HEK293 (cell line): ENCODE data around the gene NANOG.
"Not testable (repeated sequence)": the region's sequence is repeated elsewhere in the genome, so short reads cannot be mapped to it uniquely, and the experiment has no call there.

Source experiments
- CTCF ChIA-PET: fragments of 350-600 bp; formaldehyde crosslinking; extraction: SDS; loops from one replicate; lab custom pipeline; 2021; ENCODE audit warnings: antibody characterized with exemption; lab: Yijun Ruan, JAX
- POLR2A ChIA-PET: fragments of 300-600 bp; formaldehyde crosslinking; extraction: SDS; loops from one replicate; lab custom pipeline; 2020; ENCODE audit warnings: antibody characterized with exemption, inconsistent platforms; lab: Yijun Ruan, JAX
- H3K27ac ChIP-seq: fragments of 200-500 bp; sonication (Bioruptor generic); 2 replicates; pipeline ENCODE4 v1.5.1; 2014; ENCODE audit warnings: low read depth, low read length, control low read depth, inconsistent platforms; ENCODE audit errors: extremely low read depth
- H3K36me3 ChIP-seq, 2 experiments: fragments of 200-500 bp in 1 of 2; sonication (Bioruptor generic) in 1 of 2; 1 replicate in 1 of 2; 2 replicates in 1 of 2; pipeline ENCODE4 v1.5.1; 2014 to 2017; ENCODE audit warnings: inconsistent platforms in 2 of 2, low read length in 2 of 2; ENCODE audit not compliant: control insufficient read depth in 2 of 2, insufficient read depth in 1 of 2
- H3K4me1 ChIP-seq: fragments of 200-500 bp; sonication (Bioruptor generic); 2 replicates; pipeline ENCODE4 v1.5.1; 2014; ENCODE audit warnings: mild to moderate bottlenecking, low read length, inconsistent platforms; ENCODE audit not compliant: control insufficient read depth, insufficient read depth
- H3K4me3 ChIP-seq: 2 replicates; pipeline ENCODE4 v1.5.1; 2011; ENCODE audit warnings: low read depth, mild to moderate bottlenecking, control low read depth, low read length, moderate library complexity
- H3K9me3 ChIP-seq: fragments of 200-500 bp; sonication (Bioruptor generic); 2 replicates; pipeline ENCODE4 v1.5.1; 2014; ENCODE audit warnings: low read depth, low read length, inconsistent platforms; ENCODE audit not compliant: control insufficient read depth, insufficient read depth
- CTCF ChIP-seq: fragments of 450-650 bp; formaldehyde crosslinking; IDR thresholded peaks from 2 replicates; pipeline ENCODE4 v1.5.1; 2016; ENCODE audit warnings: missing biosample characterization, missing genetic modification characterization
- IKZF3 ChIP-seq: fragments of 450-650 bp; IDR thresholded peaks from 2 replicates; pipeline ENCODE4 v1.5.0; 2018; ENCODE audit warnings: missing biosample characterization, mild to moderate bottlenecking, missing genetic modification characterization, moderate library complexity
- PRDM1 ChIP-seq: fragments of 450-650 bp; formaldehyde crosslinking; IDR thresholded peaks from 2 replicates; pipeline ENCODE4; 2016; ENCODE audit warnings: missing biosample characterization, missing genetic modification characterization
- ZBTB17 ChIP-seq: fragments of 450-650 bp; formaldehyde crosslinking; IDR thresholded peaks from 2 replicates; pipeline ENCODE4 v1.5.1; 2016; ENCODE audit warnings: missing biosample characterization, missing genetic modification characterization
- ZBTB48 ChIP-seq: fragments of 450-650 bp; formaldehyde crosslinking; IDR thresholded peaks from 2 replicates; pipeline ENCODE4 v1.5.1; 2016; ENCODE audit warnings: missing biosample characterization, missing genetic modification characterization
- ZBTB7A ChIP-seq: fragments of 450-650 bp; formaldehyde crosslinking; IDR thresholded peaks from 2 replicates; pipeline ENCODE4 v1.5.1; 2016; ENCODE audit warnings: low read depth, missing biosample characterization, missing genetic modification characterization
- ZNF426 ChIP-seq: fragments of 450-650 bp; formaldehyde crosslinking; IDR thresholded peaks from 2 replicates; pipeline ENCODE4 v1.5.1; 2017; ENCODE audit warnings: missing biosample characterization, missing genetic modification characterization, mild to moderate bottlenecking, inconsistent platforms, moderate library complexity
- ZNF518A ChIP-seq: fragments of 450-650 bp; formaldehyde crosslinking; conservative IDR thresholded peaks from 2 replicates; pipeline ENCODE4 v1.5.1; 2016; ENCODE audit warnings: low read depth, missing biosample characterization, missing genetic modification characterization
- ZNF639 ChIP-seq: fragments of 450-650 bp; formaldehyde crosslinking; IDR thresholded peaks from 2 replicates; pipeline ENCODE4 v1.5.1; 2016; ENCODE audit warnings: missing biosample characterization, missing genetic modification characterization
- ZNF654 ChIP-seq: fragments of 450-650 bp; formaldehyde crosslinking; IDR thresholded peaks from 2 replicates; pipeline ENCODE4 v1.5.1; 2016; ENCODE audit warnings: low read depth, missing biosample characterization, missing genetic modification characterization
- ZNF660 ChIP-seq: fragments of 450-650 bp; IDR thresholded peaks from 2 replicates; pipeline ENCODE4 v1.5.1; 2018; ENCODE audit warnings: missing biosample characterization, mild to moderate bottlenecking, missing genetic modification characterization

Gene NANOG

GRCh38 chr12:7806863-7807487, 17.8 kb downstream of the NANOG start:
- Histone ChIP-seq H3K9me3 (no peaks in the 10 kb centered on the region), H3K4me1 (no peaks in the 10 kb centered on the region), H3K36me3 (no peaks in the 10 kb centered on the region), H3K27ac (no peak overlapping the region), H3K4me3 (no peak overlapping the region)
- POLR2A ChIA-PET, result interaction anchor here (1.1 kb wide), 1 partner anchor 91 kb away, joined by 3 read pairs; no protein-coding TSS in a partner anchor
- TF ChIP-seq ZNF654 (tag by site-specific recombination) (peak; percentile 97), ZNF426 (tag by site-specific recombination) (no peak), ZBTB17 (tag by site-specific recombination) (0 out of 2 replicates have a peak, but pooled peaks have one; percentile 21), CTCF (tag by site-specific recombination) (peak; percentile 73), PRDM1 (peak; percentile 57), IKZF3 (tag by site-specific recombination) (0 out of 2 replicates have a peak, but pooled peaks have one; percentile 13), ZNF639 (no peak)
- TF ChIP-seq, all 188 proteins: peak for 5
- CTCF ChIA-PET, result interaction anchor here (0.6 to 4.8 kb wide), 18 partner anchors 11 to 271 kb away, joined by 3 to 62 read pairs (median 3); no protein-coding TSS in a partner anchor

- H3K36me3 ChIP-seq, H3K27ac ChIP-seq, H3K4me1 ChIP-seq, POLR2A ChIA-PET, H3K4me3 ChIP-seq, H3K9me3 ChIP-seq: not testable (repeated sequence)
- CTCF ChIA-PET, result interaction anchor here (0.6 to 0.7 kb wide), 2 partner anchors 174 to 205 kb away, joined by 4 to 5 read pairs; no protein-coding TSS in a partner anchor
Measured at GRCh38 chr12:7825754-7826153, 36.6 kb downstream of the NANOG start.

GRCh38 chr12:7829737-7830136, 40.5 kb downstream of the NANOG start:
- H3K27ac ChIP-seq, POLR2A ChIA-PET, H3K4me3 ChIP-seq, H3K9me3 ChIP-seq, H3K4me1 ChIP-seq, H3K36me3 ChIP-seq: not testable (repeated sequence)
- CTCF ChIA-PET, result interaction anchor here (0.8 to 1.3 kb wide), 4 partner anchors 8 to 228 kb away, joined by 3 to 6 read pairs (median 3); no protein-coding TSS in a partner anchor

- Histone ChIP-seq H3K4me3 (no peak overlapping the region), H3K27ac (no peak overlapping the region), H3K9me3 (no peaks in the 10 kb centered on the region), H3K36me3 (no peaks in the 10 kb centered on the region), H3K4me1 (no peaks in the 10 kb centered on the region)
- TF ChIP-seq ZNF654 (tag by site-specific recombination) (peak; percentile 52), ZNF518A (peak; percentile 29; the same call in 1 of the 2 replicates), ZNF660 (peak; percentile 49; the same call in 1 of the 2 replicates), ZBTB48 (tag by site-specific recombination) (peak; percentile 51; the same call in 1 of the 2 replicates), ZBTB7A (no peak)
- ChIA-PET CTCF (interaction anchor here (0.7 to 2.9 kb wide), 12 partner anchors 13 to 246 kb away, joined by 3 to 16 read pairs (median 4); no protein-coding TSS in a partner anchor), POLR2A (no interaction called here)
Measured at GRCh38 chr12:7832059-7832696, 43.0 kb downstream of the NANOG start.

GRCh38 chr12:7833201-7833600, 44.0 kb downstream of the NANOG start:
- H3K36me3 ChIP-seq, H3K4me1 ChIP-seq, POLR2A ChIA-PET, H3K4me3 ChIP-seq, H3K9me3 ChIP-seq, H3K27ac ChIP-seq: not testable (repeated sequence)
- CTCF ChIA-PET, result interaction anchor here (0.6 to 1.9 kb wide), 6 partner anchors 12 to 73 kb away, joined by 3 to 6 read pairs (median 4); no protein-coding TSS in a partner anchor
